Urothelium cell line (cell line): ENCODE data around the gene BCOR.

ENCODE experiments used
- DNase-seq: peaks from one replicate; pipeline ENCODE4 v3.0.0; 2011; ENCODE audit warnings: low spot score, mixed read lengths
- FAIRE-seq: peaks from 2 replicates; lab custom pipeline; 2011; peaks lifted over from hg19 to GRCh38; lab: Jason Lieb, UNC

The BCOR gene

DNA sequence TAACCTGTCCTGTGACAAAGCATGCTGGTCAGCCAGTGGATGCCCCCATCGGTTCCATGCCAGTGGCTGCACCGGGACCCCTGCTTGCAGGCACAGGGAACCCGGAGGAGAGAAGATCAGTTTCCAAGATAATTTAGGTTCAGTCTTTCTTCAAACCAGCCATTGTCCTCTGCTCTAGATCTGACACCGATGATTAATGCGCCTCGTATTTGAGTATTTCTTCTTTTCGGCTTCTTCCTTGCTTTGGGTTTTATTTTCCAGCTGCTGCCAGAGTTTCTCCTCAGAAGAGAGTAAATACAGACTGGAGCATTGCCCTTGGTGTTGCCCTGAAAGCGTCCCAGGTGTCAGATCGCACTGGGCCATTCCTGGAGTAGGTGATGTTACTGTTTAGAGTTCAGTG is 19.2 kb upstream of the BCOR start:
- DNase-seq (no peak), FAIRE-seq (no peak)

DNA sequence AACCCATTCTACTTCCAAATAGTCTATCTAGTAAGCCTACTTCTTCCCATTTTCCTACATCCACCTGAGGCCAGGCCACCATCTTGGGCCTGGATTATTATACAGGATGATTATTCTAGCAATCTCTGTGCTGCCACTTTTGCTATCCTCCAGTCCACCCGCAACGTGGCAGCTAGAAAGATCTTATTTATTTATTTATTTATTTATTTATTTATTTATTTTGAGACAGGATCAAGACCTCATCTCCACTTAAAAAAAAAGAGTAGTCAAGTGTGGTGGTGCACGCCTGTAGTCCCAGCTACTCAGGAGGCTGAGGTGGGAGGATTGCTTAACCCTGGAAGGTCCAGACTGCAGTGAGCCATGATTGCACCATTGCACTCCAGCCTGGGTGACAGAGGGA is 15.2 kb upstream of the BCOR start:
- no peak for DNase-seq
- FAIRE-seq, result no peak

- no peak for DNase-seq
- no peak for FAIRE-seq
These were observed 14.1 kb upstream of the BCOR start for GRCh38 chrX:40111868-40112267.

GRCh38 chrX:40109288-40110008 is 11.7 kb upstream of the BCOR start:
- FAIRE-seq (no peak), DNase-seq (peak; percentile 53)

GRCh38 chrX:40108959-40109287 is 11.2 kb upstream of the BCOR start:
- peak; percentile 82 for DNase-seq
- no peak for FAIRE-seq

DNA sequence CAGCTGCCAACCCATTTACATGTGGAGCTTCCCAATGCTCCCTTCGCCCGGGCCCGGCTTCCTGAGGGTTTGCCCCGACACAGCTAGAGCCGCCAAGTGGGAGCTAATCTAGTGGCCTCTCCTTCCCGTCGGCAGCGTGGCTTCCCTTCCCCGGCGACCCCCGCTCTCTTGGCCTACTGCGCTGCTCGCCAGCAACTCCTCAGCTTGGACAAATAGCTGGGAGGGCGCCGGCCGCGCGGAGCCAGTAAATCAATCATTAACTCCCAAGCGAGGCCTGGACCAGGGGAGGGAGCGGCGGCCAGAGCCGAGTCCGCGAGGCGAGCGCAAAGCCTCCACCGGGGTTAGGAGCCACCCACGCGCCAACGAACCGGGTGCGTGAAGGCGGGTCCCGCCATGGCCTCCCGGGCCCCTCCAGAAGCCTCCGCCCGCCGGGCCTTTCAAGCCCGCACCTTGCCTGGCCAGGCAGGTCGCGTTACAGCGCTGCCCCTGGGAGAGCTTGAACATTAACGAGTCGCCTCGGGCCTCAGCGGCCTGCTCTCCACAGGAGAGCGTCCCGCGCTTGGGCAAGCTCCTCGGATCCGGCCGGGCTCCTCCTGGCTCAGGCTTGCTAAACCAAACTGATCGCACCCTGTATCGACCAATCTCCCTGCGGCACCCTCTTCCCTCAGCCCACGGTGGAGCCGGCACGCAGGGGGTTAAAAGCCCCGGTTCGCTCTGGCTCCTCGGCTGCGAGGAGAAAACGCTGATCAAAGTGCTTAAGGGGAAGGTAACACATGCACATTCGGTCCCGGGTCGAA is 10.6 kb upstream of the BCOR start:
- no peak for DNase-seq
- no peak for FAIRE-seq

DNA sequence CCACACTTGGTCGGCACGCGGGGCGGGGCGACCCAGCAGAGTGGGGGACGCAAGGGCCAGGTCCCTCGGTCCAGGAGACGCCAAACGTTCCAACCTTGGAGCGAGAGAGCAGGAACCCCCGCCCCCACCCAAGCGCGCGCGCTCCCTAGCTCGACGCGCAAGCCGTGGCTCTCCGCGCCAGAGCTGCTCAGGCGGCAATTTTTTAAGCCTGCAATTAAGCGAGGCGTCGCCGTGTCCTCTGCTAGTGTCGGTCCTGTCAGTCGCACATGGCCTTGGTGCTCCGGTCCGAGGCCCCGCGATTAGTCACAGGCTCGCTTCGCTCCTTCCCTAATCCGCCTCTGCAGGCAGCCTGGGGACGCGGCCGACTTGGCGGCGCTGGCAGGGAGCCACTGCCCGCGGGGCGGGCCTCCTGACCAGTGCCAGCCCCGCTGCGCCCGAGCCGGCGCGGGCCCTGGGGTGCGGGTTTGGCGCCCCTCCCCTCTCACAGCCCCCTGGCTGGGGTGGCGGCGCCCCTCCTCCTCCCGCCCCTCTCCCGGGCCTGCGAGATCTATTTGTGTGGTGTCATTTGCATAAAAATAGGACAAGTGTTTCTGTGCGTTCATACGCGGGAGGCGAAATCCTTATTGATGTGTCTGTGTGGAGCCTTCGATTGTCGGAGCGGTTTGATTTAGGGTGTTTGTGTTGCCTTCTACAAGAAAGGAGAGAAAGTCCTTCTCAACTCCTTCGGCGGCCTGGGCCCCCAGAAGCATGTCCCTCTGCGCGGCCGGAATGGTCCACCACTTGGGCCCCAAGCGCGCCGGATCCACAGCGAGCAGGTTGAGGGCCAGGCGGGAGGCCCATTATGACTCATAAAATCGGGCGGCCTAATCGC is 9.8 kb upstream of the BCOR start:
- no peak for FAIRE-seq
- no peak for DNase-seq

- no peak for DNase-seq
- FAIRE-seq, result no peak
These were observed 9.0 kb upstream of the BCOR start for GRCh38 chrX:40106676-40107290.

GRCh38 chrX:40105835-40106675 is 8.3 kb upstream of the BCOR start:
- FAIRE-seq, result no peak
- peak; percentile 59 for DNase-seq

GRCh38 chrX:40104985-40105834 is 7.5 kb upstream of the BCOR start:
- DNase-seq, result no peak
- FAIRE-seq, result no peak

DNA sequence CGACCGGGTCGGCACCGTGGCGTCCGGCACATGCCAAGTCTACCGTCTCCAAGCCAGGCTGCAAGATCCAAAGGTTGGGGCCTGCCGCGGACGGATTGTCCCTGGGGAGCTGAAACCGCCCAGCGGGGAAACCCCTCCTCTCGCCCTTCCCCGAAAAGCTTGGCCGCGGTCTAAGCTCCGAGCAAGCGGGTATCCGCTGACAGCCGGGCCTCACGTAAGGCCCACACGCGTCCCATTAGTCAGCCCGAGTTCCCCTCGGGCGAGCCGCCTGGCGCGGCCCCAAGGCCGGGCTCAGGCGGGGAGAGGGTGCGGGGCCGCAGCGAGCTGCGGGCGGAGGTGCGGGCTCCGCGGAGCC is 6.8 kb upstream of the BCOR start:
- FAIRE-seq (no peak), DNase-seq (no peak)

DNA sequence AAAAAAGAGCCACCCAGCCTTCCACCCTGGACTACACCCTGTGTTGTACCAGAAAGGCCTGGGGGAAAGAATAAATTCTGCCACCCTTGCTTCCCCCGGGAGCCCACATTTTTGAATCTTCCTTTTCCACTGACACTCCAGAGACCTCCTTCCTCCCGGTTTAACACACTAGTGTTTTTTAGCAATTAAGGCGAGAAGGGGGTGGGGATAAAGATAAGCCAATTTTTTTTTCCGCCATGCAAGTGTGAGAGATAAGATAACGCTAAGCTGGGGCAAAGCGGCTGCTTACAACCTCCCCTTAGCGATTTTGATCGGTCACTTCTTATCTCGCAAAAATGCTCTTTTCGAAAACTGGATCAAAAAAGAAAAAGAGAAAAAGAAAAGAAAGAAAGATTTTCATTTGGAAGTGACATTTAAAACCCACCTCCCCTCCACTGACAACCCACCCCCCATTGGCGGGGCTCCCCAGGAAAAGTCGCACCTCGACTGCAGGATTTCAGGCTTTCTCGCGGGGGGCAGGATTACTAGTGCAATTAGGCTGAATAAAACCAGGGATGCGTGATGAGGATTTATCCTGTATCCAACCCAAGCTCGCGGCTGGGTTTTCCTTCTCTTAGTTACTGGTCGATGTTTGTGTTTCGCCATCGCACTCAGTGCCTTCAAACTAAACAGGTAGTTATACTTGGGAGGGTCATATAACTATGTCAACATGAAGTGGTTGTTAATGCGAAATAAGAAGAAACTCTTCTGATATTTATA is 6.0 kb upstream of the BCOR start:
- FAIRE-seq (no peak), DNase-seq (no peak)

GRCh38 chrX:40102393-40103381 is 4.9 kb upstream of the BCOR start:
- DNase-seq (no peak), FAIRE-seq (no peak)

DNA sequence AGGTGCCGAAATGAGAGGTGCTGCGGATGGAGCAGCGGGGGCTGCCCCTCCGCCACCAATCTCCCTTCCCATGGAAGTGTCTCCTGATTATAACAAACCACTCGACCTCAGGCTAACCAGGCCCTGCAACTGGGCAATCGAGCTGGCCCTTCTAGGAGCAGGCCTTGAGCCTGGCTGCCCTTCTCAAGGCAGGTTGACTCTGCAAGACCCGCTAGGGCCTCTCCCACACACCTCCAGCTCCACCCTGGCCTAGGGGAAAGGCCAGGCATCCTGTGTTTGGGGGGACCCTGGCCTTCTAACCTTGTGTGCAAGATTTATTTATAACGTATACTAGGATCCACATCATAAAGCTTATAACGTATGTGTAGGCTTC is 3.7 kb upstream of the BCOR start:
- DNase-seq (no peak), FAIRE-seq (no peak)

GRCh38 chrX:40100537-40101429 is 3.0 kb upstream of the BCOR start:
- no peak for DNase-seq
- FAIRE-seq, result no peak

- no peak for DNase-seq
These were observed 2.4 kb upstream of the BCOR start for GRCh38 chrX:40100141-40100536.

More at GRCh38 chrX:40100141-40100536, 2.4 kb upstream of the BCOR start:
- FAIRE-seq, result no peak
